Fibroblast of villous mesenchyme (primary cell): ENCODE data around the gene EFCAB12. TPM values are rescaled to one million over a fixed set of nuclear protein-coding genes. Genes with fewer than 3 reads are reported as not detected.
A peak's percentile ranks its signal among the peaks of the same experiment; 100 is the strongest.

Experiments used
- DNase-seq: peaks from one replicate; pipeline ENCODE4 v3.0.0-alpha.2; 2010; ENCODE audit warnings: low read depth
- H3K4me3 ChIP-seq: 2 replicates; pipeline ENCODE4 v1.5.1; 2011; ENCODE audit warnings: low read depth, mild to moderate bottlenecking, low read length
- CTCF ChIP-seq: IDR thresholded peaks from 2 replicates; pipeline ENCODE4 v1.5.1; 2012; ENCODE audit warnings: low read depth, mild to moderate bottlenecking, low read length; ENCODE audit not compliant: insufficient read depth
- total RNA-seq: library from RNA; depleted of rRNA; stranded (reverse); fragments of >200 nt; gene quantifications from 2 replicates; pipeline ENCODE4 v1.2.3, GENCODE V29; 2012

Gene EFCAB12
- total RNA-seq, 1 donor, result not detected

GRCh38 chr3:129379582-129380358 lies 48.7 kb downstream of the EFCAB12 start:
- no peak for TF ChIP-seq CTCF
- DNase-seq, result no peak

GRCh38 chr3:129378949-129379348 lies 49.5 kb downstream of the EFCAB12 start:
- TF ChIP-seq CTCF, result no peak
- no peak overlapping the region for H3K4me3 ChIP-seq
- DNase-seq, result peak; percentile 44

More at GRCh38 chr3:129379582-129380358, 48.7 kb downstream of the EFCAB12 start:
- no peak overlapping the region for H3K4me3 ChIP-seq

- no peak overlapping the region for H3K4me3 ChIP-seq
- DNase-seq, result no peak
- no peak for TF ChIP-seq CTCF
These were observed 50.8 kb downstream of the EFCAB12 start for GRCh38 chr3:129377615-129378014.

- no peak overlapping the region for H3K4me3 ChIP-seq
- no peak for TF ChIP-seq CTCF
- peak; percentile 20 for DNase-seq
These were observed 53.3 kb downstream of the EFCAB12 start for GRCh38 chr3:129375099-129375498.

- TF ChIP-seq CTCF, result no peak
- no peak overlapping the region for H3K4me3 ChIP-seq
- DNase-seq, result no peak
These were observed 57.2 kb downstream of the EFCAB12 start for GRCh38 chr3:129371041-129371826.

GRCh38 chr3:129370248-129370964 lies 58.0 kb downstream of the EFCAB12 start:
- H3K4me3 ChIP-seq, result no peak overlapping the region
- no peak for TF ChIP-seq CTCF
- DNase-seq, result no peak
